OCI-LY7 (cell line): ENCODE results near the gene PCBP3. TPM values are rescaled to one million over a fixed set of nuclear protein-coding genes. Genes with fewer than 3 reads are reported as not detected.

ENCODE experiments used
- BruUV-seq: library from RNA; stranded (reverse); fragments of 400-500 nt; replicated peaks from 2 replicates; lab custom pipeline; 2021; lab: Mats Ljungman, UMichigan
- CTCF ChIA-PET: fragments of 300-600 bp; sonication (Branson Sonifier 250); formaldehyde crosslinking; loops from one replicate; lab custom pipeline; 2022; ENCODE audit warnings: antibody characterized with exemption; ENCODE audit not compliant: unreplicated experiment; lab: Charles Lee
- POLR2A ChIA-PET: fragments of 300-600 bp; sonication (Branson Sonifier 250); formaldehyde crosslinking; loops from one replicate; lab custom pipeline; 2022; ENCODE audit warnings: antibody characterized with exemption; lab: Charles Lee
- DNase-seq: peaks from one replicate; pipeline ENCODE4 v3.0.0-alpha.2; 2015; ENCODE audit warnings: low spot score
- H2AFZ ChIP-seq: fragments of 200-600 bp; sonication (generic), shearing (Covaris generic); 2 replicates; pipeline ENCODE4 v1.6.1; 2014; ENCODE audit warnings: mild to moderate bottlenecking, antibody characterized with exemption, low read length, moderate library complexity
- H3K27ac ChIP-seq: fragments of 200-600 bp; sonication (generic); 2 replicates; pipeline ENCODE4 v1.5.1; 2014; ENCODE audit warnings: mixed run types, low read depth, mild to moderate bottlenecking, moderate library complexity, low read length, inconsistent platforms; ENCODE audit not compliant: poor library complexity, severe bottlenecking
- H3K36me3 ChIP-seq: fragments of 200-600 bp; sonication (generic); 2 replicates; pipeline ENCODE4 v1.6.1; 2014; ENCODE audit warnings: mild to moderate bottlenecking, antibody characterized with exemption, low read length, moderate library complexity, mixed read lengths; ENCODE audit not compliant: insufficient read depth
- H3K4me1 ChIP-seq: fragments of 200-600 bp; sonication (generic); 2 replicates; pipeline ENCODE4 v1.5.1; 2014; ENCODE audit warnings: mild to moderate bottlenecking, low read length; ENCODE audit not compliant: insufficient read depth, poor library complexity, severe bottlenecking
- H3K4me2 ChIP-seq: fragments of 200-600 bp; sonication (generic); 2 replicates; pipeline ENCODE4 v1.6.1; 2014; ENCODE audit warnings: mild to moderate bottlenecking, low read length
- H3K4me3 ChIP-seq: fragments of 200-600 bp; sonication (generic); 2 replicates; pipeline ENCODE4 v1.5.1; 2014; ENCODE audit warnings: mild to moderate bottlenecking, low read depth, low read length; ENCODE audit not compliant: poor library complexity, severe bottlenecking
- H3K79me2 ChIP-seq: fragments of 200-600 bp; sonication (generic); 2 replicates; pipeline ENCODE4 v1.6.1; 2016; ENCODE audit warnings: low read depth, mild to moderate bottlenecking, low read length, moderate library complexity, mixed read lengths; ENCODE audit not compliant: insufficient read depth
- H3K9me2 ChIP-seq: fragments of 200-600 bp; sonication (generic); 2 replicates; pipeline ENCODE4 v1.6.1; 2016; ENCODE audit warnings: mild to moderate bottlenecking, low read length, mixed read lengths; ENCODE audit not compliant: insufficient read depth
- H3K9me3 ChIP-seq: fragments of 200-600 bp; sonication (generic); 2 replicates; pipeline ENCODE4 v1.6.1; 2014; ENCODE audit warnings: mild to moderate bottlenecking, mixed run types, low read length, mixed read lengths
- H4K20me1 ChIP-seq: fragments of 200-600 bp; sonication (generic); 2 replicates; pipeline ENCODE4 v1.6.1; 2014; ENCODE audit warnings: mild to moderate bottlenecking, antibody characterized with exemption, low read length, moderate library complexity, mixed read lengths; ENCODE audit not compliant: insufficient read depth
- CTCF ChIP-seq: fragments of 200-600 bp; sonication (generic); conservative IDR thresholded peaks from 2 replicates; pipeline ENCODE4 v1.5.1; 2014; ENCODE audit warnings: mild to moderate bottlenecking, antibody characterized with exemption, low read length, moderate library complexity, mixed read lengths
- EZH2phosphoT487 ChIP-seq: fragments of 200-600 bp; sonication (generic); IDR thresholded peaks from 2 replicates; pipeline ENCODE4 v1.6.1; 2018; ENCODE audit warnings: low read depth, borderline replicate concordance, mild to moderate bottlenecking, mixed run types, antibody characterized with exemption, low read length, moderate library complexity, mixed read lengths
- intact Hi-C: fragments of 100-400 bp; cut with micrococcal nuclease; formaldehyde crosslinking; loops from one replicate; pipeline ENCODE4 v1.10.0; 2022; ENCODE audit not compliant: unreplicated experiment
- total RNA-seq, 2 experiments: library from RNA; depleted of rRNA in 1 of 2; stranded (reverse); fragments of >200 nt in 1 of 2; shearing (Covaris generic) in 1 of 2; gene quantifications; 2 replicates each; pipeline ENCODE4 v1.2.3, GENCODE V29; 2014 to 2022

Gene PCBP3
- total RNA-seq, 2 experiments from 2014 or later = 0.61 TPM; not detected in 1

GRCh38 chr21:45938811-45939520, 295.4 kb downstream of the PCBP3 start:
- no TSS peak for BruUV-seq
- Histone ChIP-seq H3K79me2 (no peaks in the 10 kb centered on the region), H3K36me3 (no peaks in the 10 kb centered on the region), H3K9me3 (no peaks in the 10 kb centered on the region), H4K20me1 (no peaks in the 10 kb centered on the region), H3K4me1 (no peaks in the 10 kb centered on the region), H2AFZ (no peak overlapping the region), H3K27ac (no peak overlapping the region), H3K9me2 (no peaks in the 10 kb centered on the region), H3K4me2 (no peak overlapping the region), H3K4me3 (no peak overlapping the region)
- ChIA-PET POLR2A (interaction anchor here (0.6 kb wide), 1 partner anchor 286 kb away, joined by 3 read pairs; no protein-coding TSS in a partner anchor), CTCF (no interaction called here)
- no peak for TF ChIP-seq EZH2phosphoT487
- TF ChIP-seq CTCF = no peak
- DNase-seq = no peak
- intact Hi-C loops = no loop called here

GRCh38 chr21:45939521-45940045, 296.1 kb downstream of the PCBP3 start:
- CTCF ChIA-PET = no interaction called here
- H2AFZ ChIP-seq = no peak overlapping the region

More at GRCh38 chr21:45939521-45940045, 296.1 kb downstream of the PCBP3 start:
- H3K4me1 ChIP-seq = no peaks in the 10 kb centered on the region
- no peak overlapping the region for H3K4me2 ChIP-seq
- no TSS peak for BruUV-seq
- POLR2A ChIA-PET = no interaction called here
- intact Hi-C loops = no loop called here
- no peaks in the 10 kb centered on the region for H3K36me3 ChIP-seq
- DNase-seq = no peak
- H3K27ac ChIP-seq = no peak overlapping the region
- H3K9me3 ChIP-seq = no peaks in the 10 kb centered on the region
- H3K79me2 ChIP-seq = no peaks in the 10 kb centered on the region
- H3K9me2 ChIP-seq = no peaks in the 10 kb centered on the region
- TF ChIP-seq CTCF = no peak
- no peak for TF ChIP-seq EZH2phosphoT487
- H4K20me1 ChIP-seq = no peaks in the 10 kb centered on the region
- H3K4me3 ChIP-seq = no peak overlapping the region
